OCI-LY7 (cell line): ENCODE data around the gene SLC16A10.

Experiments used
- CTCF ChIP-seq: fragments of 200-600 bp; sonication (generic); conservative IDR thresholded peaks from 2 replicates; pipeline ENCODE4 v1.5.1; 2014; ENCODE audit warnings: mild to moderate bottlenecking, antibody characterized with exemption, low read length, moderate library complexity, mixed read lengths
- EZH2phosphoT487 ChIP-seq: fragments of 200-600 bp; sonication (generic); IDR thresholded peaks from 2 replicates; pipeline ENCODE4 v1.6.1; 2018; ENCODE audit warnings: low read depth, borderline replicate concordance, mild to moderate bottlenecking, mixed run types, antibody characterized with exemption, low read length, moderate library complexity, mixed read lengths

GRCh38 chr6:111121789-111122350, 34.6 kb downstream of the SLC16A10 start:
- TF ChIP-seq CTCF (no peak), EZH2phosphoT487 (no peak)
